ENCODE data around the gene ADAMTS16.

GRCh38 chr5:5116956-5117355 lies 23.2 kb upstream of the ADAMTS16 start:
- TF ChIP-seq CTCF (IDR thresholded peaks at IDR 0.05) (no peak), POLR2A (IDR thresholded peaks at IDR 0.05) (no peak)
